Neuronal stem cell (in vitro differentiated cells): ENCODE measurements around the gene GPC5.
"Not testable (repeated sequence)": the region's sequence is repeated elsewhere in the genome, so short reads cannot be mapped to it uniquely, and the experiment has no call there.

Experiments
- DNase-seq: peaks from one replicate; pipeline ENCODE4 v3.0.0-alpha.2; 2013; ENCODE audit warnings: low spot score
- H2AFZ ChIP-seq: one replicate; pipeline ENCODE4 v1.6.1; 2013; ENCODE audit warnings: mild to moderate bottlenecking, low read length, inconsistent platforms
- H2AK5ac ChIP-seq: 2 replicates; pipeline ENCODE4 v1.6.1; 2013; ENCODE audit warnings: low read depth, mild to moderate bottlenecking, inconsistent platforms, low read length, moderate library complexity, mixed read lengths
- H2BK120ac ChIP-seq: 2 replicates; pipeline ENCODE4 v1.6.1; 2013; ENCODE audit warnings: low read depth, mild to moderate bottlenecking, inconsistent platforms, low read length, moderate library complexity, mixed read lengths
- H2BK12ac ChIP-seq: one replicate; pipeline ENCODE4 v1.6.1; 2013; ENCODE audit warnings: low read length, inconsistent platforms
- H2BK15ac ChIP-seq: 2 replicates; pipeline ENCODE4 v1.6.1; 2013; ENCODE audit warnings: mild to moderate bottlenecking, low read length, inconsistent platforms, mixed read lengths
- H2BK5ac ChIP-seq: one replicate; pipeline ENCODE4 v1.6.1; 2013; ENCODE audit warnings: inconsistent platforms, mild to moderate bottlenecking, low read length, moderate library complexity
- H3K14ac ChIP-seq: one replicate; pipeline ENCODE4 v1.6.1; 2013; ENCODE audit warnings: low read length, inconsistent platforms
- H3K18ac ChIP-seq: 2 replicates; pipeline ENCODE4 v1.6.1; 2013; ENCODE audit warnings: low read length, inconsistent platforms
- H3K23ac ChIP-seq: 2 replicates; pipeline ENCODE4 v1.6.1; 2013; ENCODE audit warnings: low read depth, mild to moderate bottlenecking, mixed read lengths, low read length, inconsistent platforms; ENCODE audit not compliant: poor library complexity
- H3K27ac ChIP-seq: replicated peaks from 3 replicates; pipeline ENCODE4 v1.5.1; 2013; ENCODE audit warnings: low read length, inconsistent platforms
- H3K27me3 ChIP-seq, 3 experiments: 2 replicates each; pipeline ENCODE4 v1.6.1; 2013; ENCODE audit warnings: low read length in 3 of 3, mild to moderate bottlenecking in 2 of 3, inconsistent platforms in 1 of 3, low read depth in 1 of 3, mixed read lengths in 1 of 3, moderate library complexity in 1 of 3; ENCODE audit not compliant: control insufficient read depth in 3 of 3, insufficient read depth in 3 of 3
- H3K36me3 ChIP-seq, 2 donors: replicated peaks in 1 of 2; 2 replicates each; pipeline ENCODE4 v1.6.1; 2013; ENCODE audit warnings: low read length in 2 of 2; ENCODE audit not compliant: control insufficient read depth in 2 of 2, insufficient read depth in 2 of 2
- H3K4ac ChIP-seq: 2 replicates; pipeline ENCODE4 v1.6.1; 2013; ENCODE audit warnings: inconsistent platforms, mild to moderate bottlenecking, low read length, moderate library complexity
- H3K4me1 ChIP-seq, 2 donors: 1 replicate in 1 of 2; 2 replicates in 1 of 2; pipeline ENCODE4 v1.6.1; 2013; ENCODE audit warnings: low read length in 2 of 2, low read depth in 1 of 2; ENCODE audit not compliant: control insufficient read depth in 2 of 2, insufficient read depth in 1 of 2
- H3K4me2 ChIP-seq: one replicate; pipeline ENCODE4 v1.6.1; 2013; ENCODE audit warnings: mild to moderate bottlenecking, low read length, inconsistent platforms; ENCODE audit not compliant: insufficient read depth, poor library complexity, severe bottlenecking
- H3K4me3 ChIP-seq, 2 donors: 2 replicates each; pipeline ENCODE4 v1.5.1; 2013; ENCODE audit warnings: low read length in 2 of 2, mild to moderate bottlenecking in 2 of 2, inconsistent platforms in 1 of 2, moderate library complexity in 1 of 2
- H3K79me1 ChIP-seq: one replicate; pipeline ENCODE4 v1.6.1; 2013; ENCODE audit warnings: low read depth, mild to moderate bottlenecking, inconsistent platforms, low read length, moderate library complexity
- H3K9ac ChIP-seq: one replicate; pipeline ENCODE4 v1.6.1; 2013; ENCODE audit warnings: mild to moderate bottlenecking, low read depth, low read length, inconsistent platforms; ENCODE audit not compliant: poor library complexity
- H3K9me3 ChIP-seq, 2 donors: replicated peaks in 1 of 2; 2 replicates each; pipeline versions ENCODE3 to v1.6.1; 2013; ENCODE audit warnings: low read length in 2 of 2, mild to moderate bottlenecking in 2 of 2, inconsistent platforms in 1 of 2, low read depth in 1 of 2, mixed read lengths in 1 of 2, moderate library complexity in 1 of 2; ENCODE audit not compliant: control insufficient read depth in 2 of 2, insufficient read depth in 1 of 2
- H4K8ac ChIP-seq: one replicate; pipeline ENCODE4 v1.6.1; 2013; ENCODE audit warnings: low read depth, mild to moderate bottlenecking, inconsistent platforms, low read length, moderate library complexity
- H4K91ac ChIP-seq: one replicate; pipeline ENCODE4 v1.6.1; 2013; ENCODE audit warnings: low read length, low read depth, mild to moderate bottlenecking, inconsistent platforms; ENCODE audit not compliant: poor library complexity
- WGBS, 2 donors: extraction: QIAGEN DNeasy Blood & Tissue Kit; methylation state at CpG; one replicate each; pipeline ENCODE4 v1.1.7; 2013; ENCODE audit warnings: missing lambda C conversion rate in 2 of 2, mixed read lengths in 1 of 2; ENCODE audit not compliant: insufficient read length in 2 of 2, insufficient replicate concordance in 1 of 2; ENCODE audit errors: extremely low coverage in 2 of 2; 5-methylcytosine and 5-hydroxymethylcytosine counted together

GPC5 gene

DNA sequence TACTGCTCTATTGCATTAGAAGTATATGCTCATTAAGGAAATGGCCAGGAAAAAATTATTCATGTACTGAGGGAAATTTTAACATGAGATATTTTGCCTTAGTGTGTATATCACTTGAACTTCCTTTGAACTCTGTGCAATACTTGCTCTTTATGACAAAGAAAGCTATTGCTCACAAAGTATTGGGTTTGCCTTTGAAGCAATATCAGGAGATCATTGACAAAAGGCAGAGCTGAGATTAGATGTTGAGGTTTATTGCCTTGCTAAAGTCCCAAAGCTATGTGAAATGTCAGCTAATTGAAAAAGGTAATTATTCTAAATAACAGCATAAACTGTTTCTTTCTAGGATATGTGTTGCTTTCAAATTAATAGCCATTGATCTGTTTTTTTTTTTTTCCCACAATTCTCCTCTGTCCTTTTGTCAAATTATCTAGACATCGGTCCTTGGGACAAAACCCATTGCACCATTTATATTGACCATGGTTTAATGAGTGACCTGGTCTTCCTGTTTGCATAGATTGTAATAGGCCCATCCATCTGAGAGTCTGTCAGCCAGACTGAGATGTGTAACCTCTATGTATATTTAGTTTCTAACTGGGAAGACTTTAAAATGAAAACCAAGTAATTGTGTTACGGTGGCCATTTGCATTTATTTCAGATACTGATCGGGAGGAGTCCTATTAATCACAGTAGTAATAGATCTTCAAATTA lies 1075.5 kb downstream of the GPC5 start:
- Histone ChIP-seq H3K4ac (no peak overlapping the region), H3K9me3 (no peaks in the 10 kb centered on the region), H3K4me3 (no peak overlapping the region), H3K27ac (no peak overlapping the region), H4K8ac (no peak overlapping the region), H3K36me3 (no peaks in the 10 kb centered on the region), H2AFZ (no peak overlapping the region), H3K4me2 (no peak overlapping the region), H3K23ac (no peak overlapping the region), H4K91ac (no peak overlapping the region), H3K79me1 (no peaks in the 10 kb centered on the region), H2BK12ac (no peak overlapping the region), H2AK5ac (no peak overlapping the region), H3K18ac (no peak overlapping the region), H3K4me1 (no peaks in the 10 kb centered on the region), H3K9ac (no peak overlapping the region), H3K14ac (no peak overlapping the region), H2BK120ac (no peak overlapping the region), H2BK15ac (no peak overlapping the region), H2BK5ac (no peak overlapping the region), H3K27me3 (no peaks in the 10 kb centered on the region)
- no peak for DNase-seq
- WGBS, 2 donors, result no CpG with 5 or more reads among the region's 3 CpGs

DNA sequence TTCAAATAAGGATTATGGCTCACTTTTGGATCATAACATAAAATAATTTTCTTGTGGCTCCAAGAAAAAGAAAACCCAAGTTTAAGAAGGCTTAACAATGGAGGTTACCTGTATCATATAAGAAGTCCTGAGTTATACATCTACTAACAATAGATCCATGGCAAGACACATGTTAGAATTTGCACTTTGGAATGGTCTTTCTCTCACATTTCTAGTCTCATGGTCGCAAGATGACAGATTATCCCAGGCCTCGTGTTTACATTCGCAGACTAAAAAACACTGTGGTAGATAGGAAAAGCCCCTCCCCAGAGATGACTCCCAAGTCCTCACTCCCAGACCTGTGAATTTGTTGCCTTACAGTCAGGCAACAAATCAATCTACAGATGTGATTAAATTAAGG lies 1082.0 kb downstream of the GPC5 start:
- Histone ChIP-seq H3K9ac (no peak overlapping the region), H3K4me1 (no peaks in the 10 kb centered on the region), H2BK15ac (no peak overlapping the region), H4K91ac (no peak overlapping the region), H3K14ac (no peak overlapping the region), H3K36me3 (no peaks in the 10 kb centered on the region), H3K4me3 (no peak overlapping the region), H3K18ac (no peak overlapping the region), H2BK120ac (no peak overlapping the region), H2AK5ac (no peak overlapping the region), H3K9me3 (no peaks in the 10 kb centered on the region), H2AFZ (no peak overlapping the region), H3K27me3 (no peaks in the 10 kb centered on the region), H3K79me1 (no peaks in the 10 kb centered on the region), H3K4ac (no peak overlapping the region), H2BK5ac (no peak overlapping the region), H3K27ac (no peak overlapping the region), H3K23ac (no peak overlapping the region), H2BK12ac (no peak overlapping the region), H4K8ac (no peak overlapping the region), H3K4me2 (no peak overlapping the region)
- no CpG with 5 or more reads among the region's 3 CpGs for WGBS, 2 donors
- DNase-seq, result no peak

DNA sequence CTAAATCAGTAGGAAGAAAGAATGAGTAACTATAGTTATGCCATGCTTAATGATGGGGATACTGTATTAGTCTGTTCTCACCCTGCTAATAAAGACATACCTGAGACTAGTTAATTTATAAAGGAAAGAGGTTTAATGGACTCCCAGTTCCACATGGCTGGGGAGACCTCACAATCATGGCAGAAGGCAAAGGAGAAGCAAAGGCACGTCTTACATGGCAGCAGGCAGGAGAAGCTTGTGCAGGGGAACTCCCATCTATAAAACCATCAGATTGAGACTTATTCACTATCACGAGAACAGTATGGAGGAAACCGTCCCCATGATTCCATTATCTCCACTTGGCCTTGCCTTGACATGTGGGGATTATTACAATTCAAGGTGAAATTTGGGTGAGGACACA lies 1084.4 kb downstream of the GPC5 start:
- not testable (repeated sequence) for H3K4me1 ChIP-seq, H3K27me3 ChIP-seq, H3K23ac ChIP-seq, H2AFZ ChIP-seq, H3K9ac ChIP-seq, H4K8ac ChIP-seq, H2BK120ac ChIP-seq, H3K4ac ChIP-seq, H3K27ac ChIP-seq, H2BK15ac ChIP-seq, H2AK5ac ChIP-seq, H2BK5ac ChIP-seq, H3K4me3 ChIP-seq, H3K79me1 ChIP-seq, H3K9me3 ChIP-seq, DNase-seq, H4K91ac ChIP-seq, H2BK12ac ChIP-seq, H3K36me3 ChIP-seq, H3K4me2 ChIP-seq, H3K18ac ChIP-seq, H3K14ac ChIP-seq
- no CpG with 5 or more reads among the region's 3 CpGs for WGBS, 2 donors

- H3K27me3 ChIP-seq, result no peaks in the 10 kb centered on the region
- H3K79me1 ChIP-seq, result no peaks in the 10 kb centered on the region
- no peak overlapping the region for H2BK15ac ChIP-seq
- H4K91ac ChIP-seq, result no peak overlapping the region
- H3K4me2 ChIP-seq, result no peak overlapping the region
- H2AK5ac ChIP-seq, result no peak overlapping the region
- no peak overlapping the region for H3K4ac ChIP-seq
- no CpG with 5 or more reads among the region's 3 CpGs for WGBS, 2 donors
- H2AFZ ChIP-seq, result no peak overlapping the region
- H3K14ac ChIP-seq, result no peak overlapping the region
- H4K8ac ChIP-seq, result no peak overlapping the region
- H3K9me3 ChIP-seq, result no peaks in the 10 kb centered on the region
- no peak overlapping the region for H3K27ac ChIP-seq
- no peak overlapping the region for H2BK12ac ChIP-seq
- H2BK120ac ChIP-seq, result no peak overlapping the region
- H3K23ac ChIP-seq, result no peak overlapping the region
- no peaks in the 10 kb centered on the region for H3K36me3 ChIP-seq
- H3K9ac ChIP-seq, result no peak overlapping the region
- DNase-seq, result no peak
- H2BK5ac ChIP-seq, result no peak overlapping the region
- no peaks in the 10 kb centered on the region for H3K4me1 ChIP-seq
- H3K18ac ChIP-seq, result no peak overlapping the region
- no peak overlapping the region for H3K4me3 ChIP-seq
Measured at GRCh38 chr13:92483894-92484293, 1085.5 kb downstream of the GPC5 start.
